Cortex of kidney (tissue), 1 donor: Measurements from ENCODE around the gene HIGD1A.

Experiments
- DNase-seq: peaks from one replicate; lab custom pipeline; 2025; lab: John Stamatoyannopoulos, UW

Gene HIGD1A

DNA sequence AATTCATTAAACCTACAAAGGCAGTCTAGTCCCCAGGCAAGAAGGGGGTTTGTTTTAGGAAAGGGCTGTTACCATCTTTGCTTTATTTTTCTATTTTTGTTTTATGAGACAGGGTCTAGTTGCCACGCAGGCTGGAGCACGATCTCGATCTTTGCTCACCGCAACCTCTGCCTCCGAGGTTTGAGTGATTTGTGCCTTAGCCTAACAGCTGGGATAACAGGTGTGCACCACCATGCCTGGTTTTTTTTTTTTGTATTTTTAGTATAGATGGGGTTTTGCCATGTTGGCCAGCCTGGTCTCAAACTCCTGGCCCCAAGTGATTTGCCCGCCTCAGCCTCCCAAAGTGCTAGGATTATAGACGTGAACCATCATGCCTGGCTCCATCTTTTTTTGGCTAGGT lies 4.9 kb downstream of the HIGD1A start:
- DNase-seq: no peak

DNA sequence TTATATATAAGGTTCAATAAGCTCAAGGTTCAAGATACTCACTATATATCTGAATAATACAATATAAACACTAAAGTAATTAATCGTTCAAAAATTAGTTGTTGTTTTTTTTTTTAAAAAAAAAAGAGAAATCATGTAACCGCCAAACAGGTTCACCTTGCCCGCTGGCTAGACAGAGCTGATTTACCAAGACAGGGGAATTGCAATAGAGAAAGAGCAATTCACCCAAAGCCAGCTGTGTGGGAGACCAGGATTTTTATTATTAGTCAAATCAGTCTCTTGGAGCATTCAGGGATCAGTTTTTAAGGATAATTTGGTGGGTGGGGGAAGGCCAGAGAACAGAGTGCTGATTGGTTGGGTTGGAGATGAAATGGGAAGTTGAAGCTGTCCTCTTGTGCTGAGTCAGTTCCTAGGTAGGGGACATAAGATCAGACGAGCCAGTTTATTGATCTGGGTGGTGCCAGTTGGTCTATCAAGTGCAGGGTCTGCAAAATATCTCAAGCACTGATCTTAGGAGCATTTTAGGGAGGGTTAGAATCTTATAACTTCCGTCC lies 7.9 kb downstream of the HIGD1A start:
- no peak for DNase-seq

DNA sequence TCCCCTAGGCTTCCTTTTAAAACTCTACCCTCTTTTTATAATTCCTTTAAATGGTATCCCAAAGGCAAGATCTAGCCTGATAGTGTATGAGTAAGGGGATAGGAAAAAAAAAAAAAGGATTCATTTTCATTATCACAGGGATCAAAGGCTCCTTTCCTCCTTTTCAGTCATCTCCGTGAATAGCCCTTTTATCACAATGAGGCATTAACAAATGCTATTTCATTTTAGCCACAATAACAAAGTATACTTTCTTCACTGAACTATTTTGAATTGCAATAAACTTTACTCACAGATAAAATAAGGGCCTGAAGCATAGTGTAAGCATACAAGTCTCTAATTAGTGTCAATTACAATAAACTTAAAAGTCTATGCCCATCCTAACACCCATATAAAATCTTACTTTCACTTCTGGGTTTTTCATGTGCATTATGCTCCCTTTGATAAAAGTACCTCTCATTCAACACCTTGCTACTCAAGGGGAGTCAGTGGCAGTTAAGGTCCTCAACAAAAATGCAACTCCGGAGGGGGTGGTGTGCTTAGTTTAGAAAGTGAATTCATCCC lies 8.6 kb downstream of the HIGD1A start:
- no peak for DNase-seq

DNA sequence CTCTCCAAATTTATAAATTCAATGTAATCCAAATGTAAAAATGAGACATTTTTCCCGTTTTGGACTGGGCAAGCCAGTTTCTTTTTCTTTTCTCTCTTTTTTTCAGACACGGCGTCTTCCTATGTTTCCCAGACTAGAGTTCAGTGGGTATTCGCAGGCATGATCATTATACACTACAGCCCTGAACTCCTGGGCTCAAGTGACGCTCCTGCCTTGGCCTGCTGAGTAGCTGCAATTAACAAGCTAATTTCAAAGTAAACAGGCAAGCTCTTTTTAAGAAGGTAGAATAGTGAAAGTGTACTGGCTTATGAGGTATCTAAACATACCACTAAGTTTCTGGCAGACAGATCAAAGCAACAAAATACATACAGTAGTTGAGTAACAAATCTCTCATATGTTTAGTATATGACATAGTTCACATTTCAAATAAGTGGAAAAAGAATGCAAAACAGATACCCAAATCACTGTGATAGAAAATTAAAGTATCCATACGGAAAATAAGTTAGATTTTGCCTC lies 13.5 kb downstream of the HIGD1A start:
- no peak for DNase-seq

DNA sequence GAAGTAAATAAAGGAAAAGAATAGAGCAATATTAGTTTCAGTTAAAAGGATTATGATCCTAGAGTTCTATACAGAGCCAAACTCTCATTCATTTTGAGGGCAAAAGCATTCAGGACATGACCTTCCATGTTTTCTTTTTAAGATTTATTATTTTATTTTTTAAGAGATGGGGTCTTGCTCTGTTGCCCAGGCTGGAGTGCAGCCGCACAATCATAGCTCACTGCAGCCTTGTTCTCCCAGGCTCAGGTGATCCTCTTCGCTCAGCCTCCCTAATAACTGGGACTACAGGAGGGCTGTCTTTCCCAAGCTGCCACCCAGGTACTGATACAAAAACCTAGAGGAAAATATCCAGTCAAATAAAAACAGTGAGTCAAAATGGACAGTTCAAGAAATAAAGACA lies 17.7 kb downstream of the HIGD1A start:
- no peak for DNase-seq

DNA sequence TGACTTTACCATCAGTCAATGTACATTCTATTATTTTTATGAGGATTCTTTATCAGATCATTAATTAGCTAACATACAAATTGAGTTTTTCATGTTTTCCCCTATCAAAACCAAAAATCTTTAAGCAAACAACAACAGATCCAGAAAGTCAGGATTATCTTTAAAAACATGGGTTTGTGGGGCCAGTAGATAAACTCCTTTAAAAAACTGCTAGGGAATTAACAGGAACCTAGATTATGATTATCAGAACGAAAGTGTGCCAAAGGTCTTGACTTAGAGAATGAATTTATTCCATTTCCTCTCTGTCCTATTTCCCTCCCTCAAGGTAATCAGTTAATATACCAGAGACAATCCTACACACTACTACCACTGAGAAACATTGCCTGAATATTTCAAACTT lies 18.1 kb downstream of the HIGD1A start:
- DNase-seq: no peak

DNA sequence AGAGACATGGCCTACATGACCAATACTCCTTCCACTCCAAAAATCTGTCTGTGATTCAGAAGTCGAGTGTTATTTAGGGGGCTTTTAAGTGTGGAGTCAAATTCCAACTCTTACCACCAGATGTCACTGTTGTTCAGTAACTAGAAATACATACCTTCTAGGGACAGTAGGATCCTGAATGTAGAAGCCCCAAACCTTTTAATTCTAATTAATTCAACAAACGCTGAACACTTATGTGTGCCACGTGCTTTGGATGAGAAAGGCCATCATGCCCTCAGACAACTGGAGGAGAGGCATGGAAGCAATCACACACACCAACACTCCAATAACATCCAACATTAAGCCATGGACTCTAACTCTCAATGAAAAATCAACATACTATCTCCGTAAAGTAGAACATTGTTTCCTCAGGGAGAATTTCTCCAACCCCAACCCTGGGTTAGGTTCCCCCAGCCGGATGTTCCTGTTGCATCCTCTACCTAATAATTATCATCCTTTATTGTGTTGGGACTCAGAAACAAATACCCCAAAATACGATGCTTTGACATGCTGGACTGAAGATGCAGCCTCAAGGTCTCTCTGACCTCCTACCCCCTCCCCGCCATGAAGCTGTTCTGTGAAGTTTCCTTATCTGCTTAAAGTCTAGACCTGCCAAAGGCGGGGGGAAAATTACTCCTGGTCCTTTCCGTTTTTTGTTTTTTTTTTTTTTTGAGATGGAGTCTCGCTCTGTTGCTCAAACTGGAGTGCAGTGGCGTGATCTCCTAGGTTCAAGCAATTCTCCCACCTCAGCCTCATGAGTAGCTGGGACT lies 23.2 kb downstream of the HIGD1A start:
- no peak for DNase-seq

DNA sequence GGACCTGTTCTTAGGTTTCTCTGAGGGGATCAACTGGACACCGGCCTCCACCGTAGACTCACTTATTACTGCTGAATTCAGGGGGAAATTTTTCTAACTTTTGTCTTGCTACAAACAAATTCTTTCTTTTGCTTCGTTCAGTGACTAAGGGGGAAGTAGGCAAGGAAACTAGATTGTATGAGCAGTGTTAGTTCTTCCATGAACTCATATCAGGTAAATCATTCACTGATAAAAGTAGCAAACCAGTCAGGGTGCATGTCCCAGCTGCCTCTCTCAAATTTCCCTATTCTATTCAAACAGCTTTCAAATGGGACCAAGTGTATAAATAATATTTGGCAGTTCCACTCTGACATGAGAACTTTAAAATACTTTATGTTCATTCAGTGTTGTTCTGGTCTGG lies 23.9 kb downstream of the HIGD1A start:
- no peak for DNase-seq

DNA sequence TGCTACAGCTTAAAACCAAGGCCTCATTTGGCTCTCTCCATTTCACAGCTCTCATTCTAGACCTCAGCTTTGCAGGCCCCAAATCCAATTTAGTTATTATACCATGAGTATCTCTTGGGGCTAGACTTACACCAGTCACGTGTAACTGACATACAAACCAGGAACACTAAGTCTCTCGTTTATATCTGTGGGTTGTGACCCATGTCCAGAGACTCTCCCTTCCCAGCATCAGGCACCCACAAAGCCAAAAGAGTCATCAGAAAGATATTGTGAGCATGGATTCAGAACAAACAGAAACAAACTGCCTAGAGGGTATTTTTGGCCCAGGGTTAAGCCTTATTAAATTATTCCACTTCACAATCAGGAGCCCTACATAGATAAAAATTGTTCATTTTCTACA lies 25.6 kb downstream of the HIGD1A start:
- no peak for DNase-seq

DNA sequence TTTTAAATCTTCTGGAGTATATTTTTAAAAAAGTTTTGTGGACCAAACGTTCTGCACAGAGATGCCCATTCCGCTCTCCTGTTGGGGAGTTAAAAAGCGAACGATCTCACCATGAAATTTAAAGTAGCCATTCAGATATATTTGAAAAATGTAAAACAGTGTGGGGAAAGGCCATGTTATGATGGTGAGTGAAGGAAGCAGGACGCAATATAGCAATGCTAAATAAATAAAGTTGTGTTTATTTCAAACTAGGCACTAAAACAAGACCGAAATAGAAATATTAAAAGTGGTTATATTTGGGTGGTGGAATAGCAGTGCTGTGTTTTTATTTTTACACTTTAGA lies 30.9 kb downstream of the HIGD1A start:
- DNase-seq: no peak

DNA sequence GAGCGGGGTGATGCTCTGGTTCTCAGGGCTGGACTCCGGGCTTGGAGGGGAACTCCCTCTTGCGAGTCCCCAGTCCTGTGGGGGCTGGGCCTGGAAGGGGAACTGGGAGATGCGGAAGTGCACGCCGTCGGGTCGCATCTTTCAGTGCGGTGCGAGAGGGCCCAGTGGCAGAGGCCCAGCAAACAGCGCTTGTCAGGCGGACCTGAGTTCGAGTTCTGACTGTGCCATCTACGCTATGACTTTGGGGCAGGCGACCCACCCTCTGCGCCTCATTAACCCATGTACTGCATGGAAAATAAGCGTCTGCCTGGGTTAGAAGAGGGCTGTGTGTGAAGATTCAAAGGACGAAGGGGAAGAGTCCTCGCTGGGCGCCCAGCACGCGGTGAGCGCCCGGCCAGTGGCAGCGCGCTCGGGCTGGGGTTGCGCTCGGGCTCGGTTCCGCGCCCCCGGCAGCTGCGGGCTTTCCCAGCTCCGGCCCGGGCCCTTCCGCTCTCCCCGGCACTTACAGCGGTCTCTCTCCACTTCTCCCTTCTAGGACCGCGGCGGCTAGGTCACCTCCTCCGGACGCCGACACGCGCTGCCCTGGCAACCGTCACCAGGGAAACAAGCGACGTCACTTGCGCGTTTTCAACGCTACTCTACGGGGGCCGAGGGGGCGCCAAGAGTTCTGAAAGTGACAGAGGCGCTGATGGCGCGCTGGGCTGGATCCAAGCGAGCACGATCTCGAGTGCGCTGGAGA lies 31.5 kb downstream of the HIGD1A start, which contains the start of gene CCDC13:
TSS of gene CCDC13 (minus strand) at position 584 of the 739 bp plus-strand sequence. CDS start 14,908 bp downstream, outside the sequence.
- no peak for DNase-seq

DNA sequence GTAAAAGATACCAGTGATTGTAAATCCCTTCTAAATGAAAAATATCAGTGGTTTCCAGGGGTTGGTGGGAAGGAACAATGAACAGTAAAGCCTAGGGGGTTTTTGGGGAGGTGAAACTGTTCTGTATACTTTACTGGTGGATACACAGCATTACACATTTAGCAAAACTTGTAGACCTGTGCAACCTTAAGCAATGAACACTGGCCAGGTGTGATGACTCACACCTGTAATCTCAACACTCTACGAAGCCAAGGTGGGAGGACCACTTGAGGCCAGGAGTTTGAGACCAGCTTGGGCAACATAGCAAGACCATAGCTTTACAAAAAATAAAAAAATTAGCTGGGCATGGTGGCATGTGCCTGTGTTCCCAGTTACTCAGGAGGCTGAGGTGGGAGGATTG lies 33.0 kb downstream of the HIGD1A start:
- no peak for DNase-seq

DNA sequence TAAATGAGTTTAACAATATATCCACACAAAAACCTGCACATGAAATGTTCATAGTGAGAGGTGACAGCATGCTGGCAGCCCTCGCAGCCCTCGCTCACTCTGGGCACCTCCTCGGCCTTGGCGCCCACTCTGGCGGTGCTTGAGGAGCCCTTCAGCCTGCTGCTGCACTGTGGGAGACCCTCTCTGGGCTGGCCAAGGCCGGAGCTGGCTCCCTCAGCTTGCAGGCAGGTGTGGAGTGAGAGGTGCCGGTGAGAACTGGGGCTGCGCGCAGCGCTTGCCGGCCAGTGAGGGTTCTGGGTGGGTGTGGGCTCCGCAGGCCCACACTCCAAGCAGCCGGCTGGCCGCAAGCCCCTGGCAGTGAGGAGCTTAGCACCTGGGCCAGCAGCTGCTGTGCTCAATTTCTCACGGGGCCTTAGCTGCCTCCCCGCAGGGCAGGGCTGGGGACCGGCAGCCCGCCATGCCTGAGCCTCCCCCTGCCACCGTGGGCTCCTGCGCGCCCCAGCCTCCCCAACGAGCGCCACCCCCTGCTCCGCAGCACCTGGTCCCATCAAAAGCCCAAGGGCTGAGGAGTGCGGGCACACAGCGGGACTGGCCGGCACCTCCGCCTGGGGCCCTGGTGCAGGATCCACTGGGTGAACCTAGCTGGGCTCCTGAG lies 34.7 kb downstream of the HIGD1A start:
- no peak for DNase-seq

DNA sequence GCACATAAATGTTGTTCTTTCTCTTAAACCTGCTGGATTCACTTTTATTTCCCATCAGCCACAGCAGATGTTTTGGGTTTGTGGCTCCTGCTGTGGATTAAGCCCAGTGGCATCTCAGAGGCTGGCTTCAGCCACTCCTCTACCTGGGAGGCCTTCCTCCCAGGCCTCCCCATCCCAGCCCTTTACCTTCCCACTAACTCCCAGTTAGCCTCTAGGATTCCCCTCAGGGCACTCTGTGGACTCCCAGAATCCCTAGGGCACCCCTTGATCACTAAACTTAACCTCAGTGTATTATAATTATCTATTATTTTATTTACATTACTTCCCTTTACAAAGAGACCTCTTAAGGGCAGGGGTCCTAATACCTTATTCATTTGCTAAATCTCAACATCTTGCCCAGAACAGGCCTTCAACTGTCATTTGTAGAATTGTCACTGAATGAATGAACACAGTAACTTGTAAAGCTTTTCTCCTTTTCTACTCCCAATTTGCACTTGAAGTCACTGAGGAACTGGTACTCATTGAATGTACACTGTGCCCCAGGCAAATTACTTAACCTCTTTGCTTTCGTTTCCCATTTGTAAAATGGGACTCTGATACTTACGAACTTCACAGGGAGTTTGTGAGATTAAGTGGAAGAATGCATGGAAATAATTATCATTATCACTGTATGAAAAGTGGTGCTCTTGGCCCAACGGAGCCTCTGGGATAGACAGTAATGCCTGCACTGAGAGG lies 39.6 kb downstream of the HIGD1A start:
- no peak for DNase-seq

DNA sequence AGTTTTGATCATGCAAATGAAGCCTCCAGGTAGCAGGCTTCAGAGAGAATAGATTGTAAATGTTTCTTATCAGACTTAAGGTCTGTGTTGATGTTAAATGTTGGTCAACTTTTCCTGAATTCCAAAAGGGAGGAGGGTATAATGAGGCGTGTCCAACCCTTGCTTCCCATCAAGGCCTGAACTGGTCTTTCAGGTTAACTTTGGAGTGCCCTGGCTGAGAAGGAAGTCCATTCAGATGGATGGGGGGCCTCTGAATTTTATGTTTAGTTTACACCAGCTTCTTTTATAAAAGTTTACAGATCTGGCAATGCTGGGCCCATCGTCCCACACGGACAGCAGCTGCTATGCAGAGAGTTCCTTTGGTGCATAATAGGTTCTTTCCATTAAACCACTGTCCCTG lies 40.2 kb downstream of the HIGD1A start:
- DNase-seq: no peak

DNA sequence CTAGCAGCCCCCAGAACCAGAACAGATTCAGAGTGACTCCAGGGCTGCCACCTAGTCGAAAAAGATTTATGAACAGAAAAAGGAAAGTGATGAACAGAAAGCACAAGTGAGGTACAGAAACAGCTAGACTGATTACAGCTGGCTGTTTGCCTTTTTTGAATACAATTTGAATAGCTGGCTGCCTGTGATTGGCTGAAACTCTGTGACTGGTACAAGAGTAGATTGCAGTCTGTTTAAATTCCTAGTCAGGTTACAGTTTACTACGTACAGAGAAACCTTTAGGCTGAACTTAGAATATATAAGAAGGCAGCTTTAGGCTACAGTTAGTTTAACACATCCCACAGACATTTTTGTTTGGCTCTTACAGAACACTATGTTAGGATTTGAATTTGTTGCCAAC lies 41.3 kb downstream of the HIGD1A start:
- DNase-seq: no peak

DNA sequence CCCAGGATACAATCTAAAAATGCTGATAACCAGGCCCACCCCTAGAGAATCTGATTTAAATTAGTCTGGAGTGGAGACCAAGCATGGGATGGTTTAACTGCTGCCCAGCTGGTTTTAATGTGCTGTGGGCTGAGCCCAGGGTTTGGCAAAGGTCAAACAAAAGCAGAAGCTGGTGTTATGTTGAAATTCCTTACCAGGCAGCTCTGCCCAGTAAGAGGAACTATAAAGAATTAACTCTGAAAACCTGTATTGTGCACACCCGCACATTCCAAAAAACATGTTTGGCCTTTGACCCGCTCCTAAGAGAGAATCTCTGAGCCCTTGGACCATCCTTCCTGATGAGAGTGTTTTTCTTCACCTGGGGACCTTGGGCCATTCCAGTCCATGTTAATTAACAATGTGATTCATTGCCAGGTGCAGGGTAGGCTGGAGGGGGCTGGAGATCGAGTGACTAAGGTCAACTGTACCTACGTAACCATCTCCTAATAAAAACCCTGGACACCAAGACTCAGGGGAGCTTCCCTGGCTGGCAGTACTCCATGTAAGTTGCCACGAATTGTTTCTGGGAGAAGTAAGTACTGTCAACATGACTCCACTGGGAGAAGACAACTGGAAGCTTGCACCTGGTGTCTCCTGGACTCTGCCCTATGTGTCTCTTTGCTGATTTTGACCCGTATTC lies 42.1 kb downstream of the HIGD1A start:
- DNase-seq: no peak

DNA sequence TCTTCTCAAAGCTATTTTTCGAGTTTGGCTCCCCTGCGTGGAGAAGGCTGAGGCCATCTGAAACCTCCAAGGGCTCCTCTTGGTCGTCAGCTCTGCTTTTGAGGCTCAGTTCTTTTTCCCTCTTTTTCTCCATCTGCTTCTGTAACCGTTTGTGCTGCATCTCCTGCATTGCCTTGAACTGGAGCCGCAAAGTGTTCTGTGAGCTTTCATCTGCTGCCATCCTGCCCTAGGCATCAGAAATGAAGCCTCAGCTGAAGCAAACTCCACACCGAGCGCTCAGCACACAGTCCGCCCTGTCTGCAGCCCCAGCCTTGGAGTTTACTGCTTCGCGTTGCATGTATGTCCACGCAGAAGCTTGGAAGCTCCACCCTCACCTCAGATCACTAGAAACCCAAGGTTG lies 46.2 kb downstream of the HIGD1A start:
- no peak for DNase-seq

DNA sequence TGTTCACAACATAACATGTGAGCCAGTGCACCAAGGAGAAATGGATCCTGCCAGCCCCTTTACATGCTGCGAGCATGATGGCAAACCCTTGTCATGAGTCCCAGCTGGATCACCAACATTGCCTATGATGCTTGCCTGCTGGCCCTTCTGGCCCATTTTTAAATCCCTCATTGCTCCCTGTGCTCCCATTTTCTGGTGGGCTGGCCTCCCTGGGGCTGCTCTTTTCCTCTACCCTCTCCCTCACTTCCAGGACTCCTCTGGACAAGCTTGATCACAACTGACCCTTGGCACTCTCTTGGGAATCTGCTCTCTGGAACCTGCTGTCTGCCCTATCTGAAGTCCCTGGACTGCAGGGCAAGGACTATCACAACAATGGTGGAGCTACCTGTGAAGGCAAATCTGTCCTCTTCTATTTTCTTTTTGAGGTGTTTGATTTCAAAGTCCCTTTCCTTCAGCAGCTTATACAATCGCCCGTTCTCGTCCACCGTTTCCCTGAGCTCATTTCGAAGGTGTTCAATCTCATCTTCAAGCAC lies 47.5 kb downstream of the HIGD1A start:
- no peak for DNase-seq
